ENCODE measurements around the gene MYO16.

DNA sequence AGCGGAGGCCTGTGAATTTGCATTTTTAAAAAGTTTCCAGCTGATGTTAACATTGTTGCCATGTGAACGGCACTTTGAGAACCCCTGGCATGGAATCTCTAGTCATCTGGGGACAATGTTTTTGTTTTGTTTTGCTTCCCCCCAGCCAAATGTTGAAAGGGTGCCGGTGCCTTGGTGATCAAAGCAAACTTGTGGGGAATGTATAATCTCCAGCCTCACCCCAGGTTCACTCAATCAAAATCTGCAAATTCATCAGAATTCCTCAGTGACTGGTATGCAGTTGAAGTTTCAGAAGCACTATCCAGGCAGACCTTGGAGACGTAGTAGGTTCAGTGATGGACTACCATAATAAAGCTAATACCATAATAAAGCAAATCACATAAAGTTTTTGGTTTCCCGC, 428.7 kb downstream of the MYO16 start:
- TF ChIP-seq, protein P1, sequence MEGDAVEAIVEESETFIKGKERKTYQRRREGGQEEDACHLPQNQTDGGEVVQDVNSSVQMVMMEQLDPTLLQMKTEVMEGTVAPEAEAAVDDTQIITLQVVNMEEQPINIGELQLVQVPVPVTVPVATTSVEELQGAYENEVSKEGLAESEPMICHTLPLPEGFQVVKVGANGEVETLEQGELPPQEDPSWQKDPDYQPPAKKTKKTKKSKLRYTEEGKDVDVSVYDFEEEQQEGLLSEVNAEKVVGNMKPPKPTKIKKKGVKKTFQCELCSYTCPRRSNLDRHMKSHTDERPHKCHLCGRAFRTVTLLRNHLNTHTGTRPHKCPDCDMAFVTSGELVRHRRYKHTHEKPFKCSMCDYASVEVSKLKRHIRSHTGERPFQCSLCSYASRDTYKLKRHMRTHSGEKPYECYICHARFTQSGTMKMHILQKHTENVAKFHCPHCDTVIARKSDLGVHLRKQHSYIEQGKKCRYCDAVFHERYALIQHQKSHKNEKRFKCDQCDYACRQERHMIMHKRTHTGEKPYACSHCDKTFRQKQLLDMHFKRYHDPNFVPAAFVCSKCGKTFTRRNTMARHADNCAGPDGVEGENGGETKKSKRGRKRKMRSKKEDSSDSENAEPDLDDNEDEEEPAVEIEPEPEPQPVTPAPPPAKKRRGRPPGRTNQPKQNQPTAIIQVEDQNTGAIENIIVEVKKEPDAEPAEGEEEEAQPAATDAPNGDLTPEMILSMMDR (IDR thresholded peaks at IDR 0.05), result no peak
- TF ChIP-seq POLR2A (IDR thresholded peaks at IDR 0.05), result no peak

Measured in tibial nerve (tissue), 3 donors.